Endothelial cell of umbilical vein (primary cell): Measurements from ENCODE around the gene CDH11. TPM values are rescaled to one million over a fixed set of nuclear protein-coding genes. Genes with fewer than 3 reads are reported as not detected.
A peak's percentile ranks its signal among the peaks of the same experiment; 100 is the strongest.

Experiments used
- BruUV-seq: library from RNA; stranded (reverse); fragments of 400-500 nt; replicated peaks from 2 replicates; lab custom pipeline; 2021; lab: Mats Ljungman, UMichigan
- CTCF ChIA-PET: fragments of 300-600, 350-600 bp; sonication (Branson Sonifier 250); formaldehyde crosslinking; loops from one replicate; lab custom pipeline; 2021; ENCODE audit warnings: antibody characterized with exemption, inconsistent platforms; lab: Charles Lee
- POLR2A ChIA-PET: fragments of 300-600, 350-600 bp; sonication (Branson Sonifier 250); formaldehyde crosslinking; loops from one replicate; lab custom pipeline; 2021; ENCODE audit warnings: antibody characterized with exemption, inconsistent platforms; lab: Charles Lee
- DNase-seq: peaks from one replicate; pipeline ENCODE4 v3.0.0-alpha.2; 2011; ENCODE audit warnings: low read depth, low spot score
- FAIRE-seq: peaks from 2 replicates; lab custom pipeline; 2011; peaks lifted over from hg19 to GRCh38; lab: Jason Lieb, UNC
- H2AFZ ChIP-seq: 2 replicates; pipeline ENCODE4 v1.6.0; 2012; ENCODE audit warnings: low read depth, low read length, control low read depth, inconsistent platforms
- H3K27ac ChIP-seq: 2 replicates; pipeline ENCODE4 v1.5.1; 2011; ENCODE audit warnings: low read depth, mild to moderate bottlenecking, control low read depth, low read length, moderate library complexity; ENCODE audit not compliant: insufficient read depth
- H3K27me3 ChIP-seq, 2 experiments: 2 replicates each; pipeline versions ENCODE4 v1.6.0 to v1.6.1; 2011; ENCODE audit warnings: low read length in 2 of 2, mixed read lengths in 1 of 2; ENCODE audit not compliant: control insufficient read depth in 2 of 2, insufficient read depth in 2 of 2
- H3K36me3 ChIP-seq, 2 experiments: 2 replicates in 1 of 2; 3 replicates in 1 of 2; pipeline ENCODE4 v1.5.1; 2011; ENCODE audit warnings: low read length in 2 of 2, mild to moderate bottlenecking in 1 of 2, moderate library complexity in 1 of 2; ENCODE audit not compliant: control insufficient read depth in 2 of 2, insufficient read depth in 2 of 2; ENCODE audit errors: extremely low read depth in 1 of 2
- H3K4me1 ChIP-seq: 3 replicates; pipeline ENCODE4 v1.5.1; 2011; ENCODE audit warnings: mild to moderate bottlenecking, low read length; ENCODE audit not compliant: control insufficient read depth, insufficient read depth; ENCODE audit errors: extremely low read depth
- H3K4me2 ChIP-seq: 2 replicates; pipeline ENCODE4 v1.6.1; 2011; ENCODE audit warnings: low read length, control low read depth, mixed read lengths; ENCODE audit not compliant: insufficient read depth
- H3K4me3 ChIP-seq, 3 experiments: fragments of 200-600 bp in 1 of 3; sonication (generic), shearing (Covaris generic) in 1 of 3; replicated peaks in 1 of 3; 2 replicates each; pipeline ENCODE4 v1.5.1; 2011 to 2016; ENCODE audit warnings: control low read depth in 3 of 3, low read length in 3 of 3, mild to moderate bottlenecking in 2 of 3, inconsistent platforms in 1 of 3, low read depth in 1 of 3, moderate library complexity in 1 of 3; ENCODE audit not compliant: insufficient read depth in 1 of 3
- H3K79me2 ChIP-seq: 2 replicates; pipeline ENCODE4 v1.6.0; 2012; ENCODE audit warnings: low read length, inconsistent platforms; ENCODE audit not compliant: control insufficient read depth, insufficient read depth
- H3K9ac ChIP-seq: replicated peaks from 2 replicates; pipeline ENCODE3; 2011; ENCODE audit warnings: low read length, control low read depth; ENCODE audit not compliant: insufficient read depth; ENCODE audit errors: extremely low read depth
- H3K9me1 ChIP-seq: replicated peaks from 3 replicates; pipeline ENCODE4 v1.6.0; 2011; ENCODE audit warnings: mild to moderate bottlenecking, low read length; ENCODE audit not compliant: control insufficient read depth, insufficient read depth; ENCODE audit errors: extremely low read depth
- H3K9me3 ChIP-seq: replicated peaks from 2 replicates; pipeline ENCODE4 v1.5.1; 2012; ENCODE audit warnings: low read length, inconsistent platforms; ENCODE audit not compliant: control insufficient read depth, insufficient read depth
- H4K20me1 ChIP-seq: replicated peaks from 2 replicates; pipeline ENCODE3; 2011; ENCODE audit warnings: mild to moderate bottlenecking, low read length; ENCODE audit not compliant: control insufficient read depth, insufficient read depth; ENCODE audit errors: extremely low read depth
- CTCF ChIP-seq, 2 donors: IDR thresholded peaks; 1 replicate in 1 of 2; 2 replicates in 1 of 2; pipeline ENCODE4 v1.5.1; 2011; ENCODE audit warnings: low read length in 2 of 2, mild to moderate bottlenecking in 2 of 2, moderate library complexity in 2 of 2, control low read depth in 1 of 2, inconsistent platforms in 1 of 2, low read depth in 1 of 2; ENCODE audit not compliant: insufficient read depth in 1 of 2; ENCODE audit errors: extremely low read depth in 1 of 2
- EZH2 ChIP-seq: IDR thresholded peaks from 2 replicates; pipeline ENCODE4 v1.6.1; 2012; ENCODE audit warnings: borderline replicate concordance, low read depth, mild to moderate bottlenecking, moderate library complexity, low read length, inconsistent platforms; ENCODE audit not compliant: severe bottlenecking
- FOS ChIP-seq: IDR thresholded peaks from 2 replicates; pipeline ENCODE4 v1.6.1; 2011; ENCODE audit warnings: mild to moderate bottlenecking, low read length, moderate library complexity, borderline replicate concordance; ENCODE audit not compliant: insufficient read depth
- GATA2 ChIP-seq: IDR thresholded peaks from 2 replicates; pipeline ENCODE4 v1.7.0; 2011; ENCODE audit warnings: low read depth, mild to moderate bottlenecking, moderate library complexity, mixed read lengths, low read length; ENCODE audit not compliant: insufficient read length, insufficient read depth
- JUN ChIP-seq: IDR thresholded peaks from 2 replicates; pipeline ENCODE4 v1.6.1; 2011; ENCODE audit warnings: borderline replicate concordance, low read depth; ENCODE audit not compliant: insufficient read length, insufficient read depth
- MAX ChIP-seq: IDR thresholded peaks from 2 replicates; pipeline ENCODE4 v1.6.1; 2011; ENCODE audit not compliant: insufficient read depth, insufficient read length
- MYC ChIP-seq: IDR thresholded peaks from one replicate; pipeline ENCODE4 v1.6.1; 2011; ENCODE audit warnings: mild to moderate bottlenecking, low read depth, low read length
- POLR2A ChIP-seq: IDR thresholded peaks from 2 replicates; pipeline ENCODE4 v1.6.1; 2012; ENCODE audit warnings: low read depth, mild to moderate bottlenecking, control low read depth, low read length
- POLR2AphosphoS5 ChIP-seq: IDR thresholded peaks from 2 replicates; pipeline ENCODE4 v1.6.1; 2012; ENCODE audit warnings: low read depth, mild to moderate bottlenecking, control low read depth, low read length, moderate library complexity; ENCODE audit not compliant: insufficient read depth
- dilution Hi-C: fragments of 300-500 bp; cut with MboI; formaldehyde crosslinking; loops from one replicate; pipeline ENCODE4 v1.15.0; 2019; ENCODE audit warnings: low sequenced_read_pairs; ENCODE audit not compliant: extremely low pct_ligation_motif_present
- intact Hi-C: fragments of 100-400 bp; cut with micrococcal nuclease; formaldehyde crosslinking; loops from one replicate; pipeline ENCODE4 v1.10.0; 2022
- polyA plus RNA-seq, 4 experiments: library from polyadenylated mRNA; depleted of rRNA in 3 of 4; stranded (reverse) in 3 of 4; unstranded in 1 of 4; fragments of >200 nt; gene quantifications; 2 replicates each; pipeline versions ENCODE4 v1.2.1 to v1.2.3, GENCODE V29; 2011 to 2012; ENCODE audit warnings: missing spikeins in 1 of 4
- total RNA-seq: library from RNA; stranded (reverse); gene quantifications from 2 replicates; pipeline ENCODE4 v1.2.3, GENCODE V29; 2021

Gene CDH11
- total and polyA plus RNA-seq, 2 donors (not counting 3 experiments of a cell fraction or from before 2014, with no cell fraction given), result 30.4 to 32.7 TPM

GRCh38 chr16:65032387-65032786 is 89.5 kb downstream of the CDH11 start:
- Histone ChIP-seq H3K4me3 (no peak overlapping the region), H3K27ac (no peak overlapping the region), H3K9me1 (no peaks in the 10 kb centered on the region), H3K36me3 (no peaks in the 10 kb centered on the region), H3K27me3 (no peaks in the 10 kb centered on the region), H4K20me1 (no peaks in the 10 kb centered on the region), H3K4me1 (peaks cover 4% of the 10 kb centered on the region), H3K9me3 (no peaks in the 10 kb centered on the region), H2AFZ (no peak overlapping the region), H3K79me2 (no peaks in the 10 kb centered on the region), H3K4me2 (no peak overlapping the region), H3K9ac (no peak overlapping the region)
- ChIA-PET CTCF (no interaction called here), POLR2A (no interaction called here)
- dilution Hi-C loops, result no loop called here
- no peak for FAIRE-seq
- no peak for TF ChIP-seq FOS
- no peak for DNase-seq
- no TSS peak for BruUV-seq
- intact Hi-C loops, result no loop called here

GRCh38 chr16:65024767-65025178 is 97.1 kb downstream of the CDH11 start:
- peak overlapping the region; percentile 91 for H3K27ac ChIP-seq
- no peak overlapping the region for H3K4me3 ChIP-seq
- no peaks in the 10 kb centered on the region for H3K27me3 ChIP-seq
- peak overlapping the region; percentile 74 for H3K9ac ChIP-seq
- CTCF ChIA-PET, result interaction anchor here (0.8 to 1.6 kb wide), 4 partner anchors 10 to 1563 kb away, joined by 3 to 7 read pairs (median 4); no protein-coding TSS in a partner anchor
- no peaks in the 10 kb centered on the region for H3K36me3 ChIP-seq
- H3K4me1 ChIP-seq, result peaks cover 23% of the 10 kb centered on the region
- no peaks in the 10 kb centered on the region for H4K20me1 ChIP-seq
- no peaks in the 10 kb centered on the region for H3K9me3 ChIP-seq
- no TSS peak for BruUV-seq
- no peaks in the 10 kb centered on the region for H3K9me1 ChIP-seq
- peak overlapping the region; percentile 64 for H2AFZ ChIP-seq
- peak overlapping the region; percentile 79 for H3K4me2 ChIP-seq
- H3K79me2 ChIP-seq, result no peaks in the 10 kb centered on the region
- dilution Hi-C loops (no loop called here), intact Hi-C loops (loop anchor here (1.0 to 5.0 kb wide), 4 partner anchors 60 to 862 kb away; no protein-coding TSS in a partner anchor)
- DNase-seq, result peak; percentile 92
- TF ChIP-seq JUN, result peak; percentile 62
- peak; percentile 60 for TF ChIP-seq POLR2AphosphoS5
- TF ChIP-seq EZH2, result no peak
- peak; percentile 82 for TF ChIP-seq GATA2
- TF ChIP-seq MYC, result no peak
- no peak for TF ChIP-seq MAX
- TF ChIP-seq POLR2A, result peak; percentile 23
- peak; percentile 65 for TF ChIP-seq FOS
- no peak for TF ChIP-seq CTCF (IDR thresholded peaks at IDR 0.05; ENCODE audit: extremely low read depth in 1 of 2, insufficient read depth in 1 of 2, low read depth in 1 of 2, low read length in 2 of 2)
- FAIRE-seq, result peak; percentile 95
- POLR2A ChIA-PET, result interaction anchor here (0.5 kb wide), 1 partner anchor 635 kb away, joined by 3 read pairs; no protein-coding TSS in a partner anchor
